IPS DF 6.9 (cell line): ENCODE results near the gene VPS37B.

Experiments used
- DNase-seq: peaks from one replicate; pipeline ENCODE4 v3.0.0-alpha.2; 2013; ENCODE audit warnings: low read depth, low spot score
- H3K27ac ChIP-seq: one replicate; pipeline ENCODE4 v1.5.1; 2013; ENCODE audit warnings: low read length, control low read depth
- H3K27me3 ChIP-seq: 2 replicates; pipeline ENCODE4 v1.6.1; 2013; ENCODE audit warnings: mild to moderate bottlenecking, low read length; ENCODE audit not compliant: control insufficient read depth, insufficient read depth
- H3K36me3 ChIP-seq: 2 replicates; pipeline ENCODE4 v1.6.1; 2013; ENCODE audit warnings: low read length; ENCODE audit not compliant: control insufficient read depth, insufficient read depth
- H3K4me1 ChIP-seq: 2 replicates; pipeline ENCODE4 v1.6.1; 2013; ENCODE audit warnings: low read length; ENCODE audit not compliant: control insufficient read depth, insufficient read depth
- H3K4me3 ChIP-seq: 2 replicates; pipeline ENCODE4 v1.5.1; 2013; ENCODE audit warnings: mild to moderate bottlenecking, low read length
- H3K9me3 ChIP-seq: 2 replicates; pipeline ENCODE4 v1.6.1; 2013; ENCODE audit warnings: low read length, inconsistent platforms; ENCODE audit not compliant: control insufficient read depth, insufficient read depth
- WGBS: extraction: QIAGEN DNeasy Blood & Tissue Kit; methylation state at CpG from one replicate; pipeline ENCODE4 v1.1.7; 2013; ENCODE audit warnings: mixed read lengths, missing lambda C conversion rate; ENCODE audit not compliant: insufficient read length, insufficient coverage; 5-methylcytosine and 5-hydroxymethylcytosine counted together

Gene VPS37B

DNA sequence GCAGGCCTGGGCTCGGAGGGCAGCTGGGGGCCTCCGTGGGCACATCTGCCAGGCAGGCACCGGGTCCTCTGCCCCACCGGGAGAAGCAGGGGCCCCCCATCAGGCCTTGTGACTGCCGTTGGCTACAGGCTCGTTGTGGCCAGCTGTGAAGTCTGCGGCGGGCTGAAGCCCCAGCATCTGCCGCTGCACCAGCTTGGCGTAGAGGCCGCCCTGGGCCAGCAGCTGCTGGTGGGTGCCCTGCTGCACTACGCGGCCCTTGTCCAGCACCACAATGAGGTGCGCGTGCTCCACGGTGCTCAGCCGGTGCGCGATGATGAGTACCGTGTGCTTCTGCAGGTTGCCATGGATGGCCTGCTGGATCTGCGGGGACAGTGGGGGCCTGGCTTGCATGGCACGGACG lies 33.9 kb upstream of the VPS37B start:
- no peak overlapping the region for H3K27ac ChIP-seq
- H3K4me3 ChIP-seq: no peak overlapping the region
- WGBS: no CpG with 5 or more reads among the region's 23 CpGs
- no peak for DNase-seq
- no peaks in the 10 kb centered on the region for H3K9me3 ChIP-seq
- no peaks in the 10 kb centered on the region for H3K4me1 ChIP-seq
- no peaks in the 10 kb centered on the region for H3K27me3 ChIP-seq
- H3K36me3 ChIP-seq: no peaks in the 10 kb centered on the region

DNA sequence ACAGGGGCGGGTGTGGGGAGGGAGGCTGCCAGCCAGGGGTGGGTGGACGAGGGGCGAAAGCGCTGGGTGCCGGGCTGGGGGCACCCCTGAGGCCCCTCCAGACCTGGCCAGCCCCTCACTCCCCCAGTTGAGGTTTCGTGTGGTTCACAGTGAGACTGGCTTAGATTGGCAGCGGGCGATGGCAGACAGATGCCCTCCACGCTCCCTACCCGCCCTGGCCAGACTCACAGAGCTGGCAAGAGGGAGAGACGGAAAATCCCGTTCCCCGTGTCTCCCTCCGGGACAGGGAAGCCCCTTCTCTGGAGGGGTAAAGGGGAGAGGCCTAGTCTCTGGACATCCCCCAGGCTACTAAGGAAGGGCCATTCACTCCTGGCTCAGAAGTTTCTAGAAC lies 33.2 kb upstream of the VPS37B start:
- no peak for DNase-seq

DNA sequence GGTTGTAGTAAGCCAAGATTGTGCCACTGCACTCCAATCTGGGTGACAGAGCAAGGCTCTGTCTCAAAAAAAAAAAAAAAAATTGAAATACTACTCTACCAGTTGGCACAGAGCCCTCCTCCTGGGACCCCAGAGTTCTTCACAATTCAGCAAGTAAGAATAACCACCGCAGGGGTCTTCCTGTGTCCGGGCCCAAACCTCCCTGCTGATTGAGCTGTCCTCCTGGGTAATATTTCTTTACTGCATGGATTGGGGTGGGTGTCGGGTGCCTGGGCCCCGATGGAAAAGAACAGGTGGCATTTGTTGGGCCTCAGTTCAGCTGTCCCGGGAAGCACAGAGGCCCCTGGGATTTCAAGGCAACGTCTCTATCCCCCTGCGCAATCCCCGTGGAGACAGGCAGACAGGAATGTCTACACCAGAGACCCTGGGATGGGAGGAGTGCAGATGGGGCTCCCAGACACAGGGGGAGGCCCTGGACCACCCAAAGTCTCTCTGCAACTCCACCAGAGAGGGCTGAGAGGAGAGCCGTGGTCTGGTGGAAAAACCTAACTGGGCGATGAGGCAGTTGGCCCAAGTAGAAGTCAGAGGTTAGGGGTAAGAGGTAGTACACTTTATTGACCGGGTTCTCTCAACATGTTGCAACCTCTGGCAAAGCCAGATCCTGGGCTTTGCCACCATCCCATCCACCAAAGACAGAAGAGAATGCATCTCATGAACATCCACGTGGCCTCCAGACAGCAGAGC lies 32.7 kb upstream of the VPS37B start:
- H3K36me3 ChIP-seq: no peaks in the 10 kb centered on the region
- no peaks in the 10 kb centered on the region for H3K4me1 ChIP-seq
- WGBS: no CpG with 5 or more reads among the region's 12 CpGs
- H3K4me3 ChIP-seq: no peak overlapping the region
- no peaks in the 10 kb centered on the region for H3K9me3 ChIP-seq
- H3K27ac ChIP-seq: no peak overlapping the region
- DNase-seq: no peak
- no peaks in the 10 kb centered on the region for H3K27me3 ChIP-seq

More for the DNA sequence above, 33.2 kb upstream of the VPS37B start:
- no CpG with 5 or more reads among the region's 14 CpGs for WGBS
- no peak overlapping the region for H3K4me3 ChIP-seq
- H3K27me3 ChIP-seq: no peaks in the 10 kb centered on the region
- H3K27ac ChIP-seq: no peak overlapping the region
- no peaks in the 10 kb centered on the region for H3K9me3 ChIP-seq
- H3K4me1 ChIP-seq: no peaks in the 10 kb centered on the region
- no peaks in the 10 kb centered on the region for H3K36me3 ChIP-seq

DNA sequence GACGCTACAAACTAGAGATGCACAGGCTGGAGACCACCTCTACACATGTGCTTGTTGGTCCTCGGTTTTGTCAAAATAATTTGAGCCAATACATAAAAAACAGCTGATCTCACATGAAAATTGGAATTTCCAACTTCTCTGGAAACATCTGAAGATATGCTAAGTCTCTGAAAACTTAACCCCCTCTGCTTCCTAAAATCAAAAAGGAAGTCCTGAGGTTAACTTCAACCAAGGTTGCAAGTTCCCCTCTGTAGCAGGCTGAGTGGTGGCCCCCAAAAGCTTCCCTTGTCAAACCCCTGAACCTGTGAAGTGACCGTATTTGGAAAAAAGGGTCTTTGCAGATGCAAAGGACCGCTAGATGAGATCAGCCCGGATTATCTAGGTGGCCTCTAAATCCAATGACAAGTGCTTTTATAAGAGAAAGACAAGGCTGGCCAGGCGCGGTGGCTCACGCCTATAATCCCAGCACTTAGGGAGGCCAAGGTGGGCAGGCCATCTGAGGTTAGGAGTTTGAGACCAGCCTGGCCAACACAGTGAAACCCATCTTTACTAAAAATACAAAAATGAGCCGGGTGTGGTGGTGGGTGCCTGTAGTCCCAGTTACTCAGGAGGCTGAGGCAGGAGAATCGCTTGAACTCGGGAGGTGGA lies 32.0 kb upstream of the VPS37B start:
- no peak overlapping the region for H3K4me3 ChIP-seq
- no peak for DNase-seq
- H3K27me3 ChIP-seq: no peaks in the 10 kb centered on the region
- no peaks in the 10 kb centered on the region for H3K9me3 ChIP-seq
- no peaks in the 10 kb centered on the region for H3K36me3 ChIP-seq
- no CpG with 5 or more reads among the region's 11 CpGs for WGBS
- no peaks in the 10 kb centered on the region for H3K4me1 ChIP-seq
- H3K27ac ChIP-seq: no peak overlapping the region

DNA sequence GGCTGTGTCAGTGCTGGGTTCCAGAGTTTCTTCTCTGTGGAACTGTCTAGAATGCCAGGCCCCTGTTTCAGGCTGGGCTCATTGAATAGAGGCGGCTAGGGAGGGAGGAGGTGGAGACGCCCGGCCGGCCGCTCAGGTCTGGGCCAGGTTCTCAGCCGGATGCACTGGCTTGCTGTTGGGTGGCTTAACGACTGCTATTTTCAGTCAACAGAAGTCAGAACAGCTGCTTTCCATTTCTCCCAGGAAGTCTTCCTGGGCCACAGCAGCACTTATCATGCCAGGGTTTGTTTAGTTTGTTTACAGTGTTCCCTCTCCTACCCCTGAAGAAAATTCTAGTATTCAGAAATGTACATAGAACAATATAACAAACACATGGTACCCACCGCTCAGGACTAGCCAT lies 26.0 kb upstream of the VPS37B start:
- no CpG with 5 or more reads among the region's 8 CpGs for WGBS
- H3K4me1 ChIP-seq: peaks cover 1% of the 10 kb centered on the region; the same call in 1 of the 2 replicates

DNA sequence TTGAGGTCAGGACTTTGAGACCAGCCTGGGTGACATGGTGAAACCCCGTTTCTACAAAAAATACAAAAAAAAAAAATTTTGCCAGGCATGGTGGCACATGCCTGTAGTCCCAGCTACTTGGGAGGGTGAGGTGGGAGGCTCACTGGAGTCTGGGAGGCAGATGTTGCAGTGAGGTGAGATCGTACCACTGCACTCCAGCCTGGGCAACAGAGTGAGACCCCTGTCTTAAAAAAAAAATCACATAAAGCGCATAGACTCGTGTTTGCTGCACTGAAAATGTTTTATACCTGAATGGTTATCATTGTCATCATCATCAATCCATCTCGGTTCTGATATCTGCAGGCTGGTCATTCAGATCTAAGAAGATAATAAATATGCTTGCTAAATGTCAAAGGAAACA lies 24.8 kb upstream of the VPS37B start:
- Histone ChIP-seq H3K27me3 (no peaks in the 10 kb centered on the region), H3K4me3 (no peak overlapping the region), H3K27ac (no peak overlapping the region), H3K9me3 (no peaks in the 10 kb centered on the region), H3K4me1 (peaks cover 1% of the 10 kb centered on the region; the same call in 1 of the 2 replicates), H3K36me3 (no peaks in the 10 kb centered on the region)
- DNase-seq: no peak
- WGBS: no CpG with 5 or more reads among the region's 5 CpGs

More for the DNA sequence above, 26.0 kb upstream of the VPS37B start:
- Histone ChIP-seq H3K36me3 (no peaks in the 10 kb centered on the region), H3K9me3 (no peaks in the 10 kb centered on the region), H3K27me3 (no peaks in the 10 kb centered on the region), H3K4me3 (no peak overlapping the region), H3K27ac (no peak overlapping the region)
- no peak for DNase-seq

DNA sequence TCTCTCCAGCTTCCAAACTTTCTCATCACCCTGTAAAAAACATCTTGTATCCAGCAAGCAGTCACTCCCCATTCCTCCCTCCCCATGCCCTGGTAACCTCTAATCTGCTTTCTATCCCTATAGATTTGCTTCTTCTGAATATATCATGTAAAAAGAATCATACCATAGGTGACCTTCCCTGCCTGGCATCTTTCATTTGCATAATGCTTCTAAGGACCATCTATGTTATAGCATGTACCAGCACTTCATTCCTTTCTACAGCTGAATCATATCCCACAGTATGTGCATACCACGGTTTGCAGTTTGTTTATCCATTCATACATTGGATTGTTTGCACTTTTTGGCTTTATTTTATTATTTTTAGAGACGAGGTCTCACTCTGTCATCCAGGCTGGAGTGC lies 22.9 kb upstream of the VPS37B start:
- no peak overlapping the region for H3K4me3 ChIP-seq
- H3K36me3 ChIP-seq: no peaks in the 10 kb centered on the region
- no peaks in the 10 kb centered on the region for H3K27me3 ChIP-seq
- H3K9me3 ChIP-seq: no peaks in the 10 kb centered on the region
- H3K4me1 ChIP-seq: peaks cover 1% of the 10 kb centered on the region; the same call in 1 of the 2 replicates
- DNase-seq: no peak
- WGBS: no CpG with 5 or more reads among the region's 2 CpGs
- no peak overlapping the region for H3K27ac ChIP-seq

DNA sequence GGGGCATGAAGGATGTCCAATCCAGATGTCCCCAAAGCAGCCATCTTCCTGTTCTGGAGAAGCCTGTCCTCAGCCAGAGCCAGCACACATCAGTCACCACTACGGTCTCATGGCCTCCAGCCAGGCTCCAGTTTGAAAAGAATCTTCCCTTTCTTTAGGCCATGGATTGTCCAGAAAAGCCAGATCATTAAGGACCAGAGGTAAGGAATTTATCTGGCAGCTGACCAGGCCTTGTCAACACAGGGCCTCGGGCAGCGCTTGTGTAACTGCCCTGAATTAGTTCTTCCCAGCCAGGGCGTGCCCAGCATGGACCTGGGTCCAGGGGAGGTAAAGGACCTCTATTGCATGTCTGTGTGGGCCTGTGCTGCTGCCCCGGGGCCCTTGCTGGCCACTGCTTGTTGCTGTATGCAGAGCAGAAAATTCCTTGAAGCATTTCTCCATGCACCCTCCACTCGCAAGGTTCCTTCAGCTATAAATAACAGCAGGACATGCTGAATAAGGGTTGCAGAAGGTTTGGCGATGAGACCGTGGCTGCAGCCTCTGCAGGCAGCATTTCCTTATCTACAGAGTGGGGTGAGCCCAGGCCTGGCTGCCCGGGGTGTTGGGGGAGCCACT lies 21.7 kb upstream of the VPS37B start:
- no peak for DNase-seq
- WGBS: no CpG with 5 or more reads among the region's 9 CpGs
- H3K4me1 ChIP-seq: peaks cover 1% of the 10 kb centered on the region; the same call in 1 of the 2 replicates
- no peaks in the 10 kb centered on the region for H3K36me3 ChIP-seq
- no peak overlapping the region for H3K27ac ChIP-seq
- H3K27me3 ChIP-seq: no peaks in the 10 kb centered on the region
- H3K4me3 ChIP-seq: no peak overlapping the region
- no peaks in the 10 kb centered on the region for H3K9me3 ChIP-seq

DNA sequence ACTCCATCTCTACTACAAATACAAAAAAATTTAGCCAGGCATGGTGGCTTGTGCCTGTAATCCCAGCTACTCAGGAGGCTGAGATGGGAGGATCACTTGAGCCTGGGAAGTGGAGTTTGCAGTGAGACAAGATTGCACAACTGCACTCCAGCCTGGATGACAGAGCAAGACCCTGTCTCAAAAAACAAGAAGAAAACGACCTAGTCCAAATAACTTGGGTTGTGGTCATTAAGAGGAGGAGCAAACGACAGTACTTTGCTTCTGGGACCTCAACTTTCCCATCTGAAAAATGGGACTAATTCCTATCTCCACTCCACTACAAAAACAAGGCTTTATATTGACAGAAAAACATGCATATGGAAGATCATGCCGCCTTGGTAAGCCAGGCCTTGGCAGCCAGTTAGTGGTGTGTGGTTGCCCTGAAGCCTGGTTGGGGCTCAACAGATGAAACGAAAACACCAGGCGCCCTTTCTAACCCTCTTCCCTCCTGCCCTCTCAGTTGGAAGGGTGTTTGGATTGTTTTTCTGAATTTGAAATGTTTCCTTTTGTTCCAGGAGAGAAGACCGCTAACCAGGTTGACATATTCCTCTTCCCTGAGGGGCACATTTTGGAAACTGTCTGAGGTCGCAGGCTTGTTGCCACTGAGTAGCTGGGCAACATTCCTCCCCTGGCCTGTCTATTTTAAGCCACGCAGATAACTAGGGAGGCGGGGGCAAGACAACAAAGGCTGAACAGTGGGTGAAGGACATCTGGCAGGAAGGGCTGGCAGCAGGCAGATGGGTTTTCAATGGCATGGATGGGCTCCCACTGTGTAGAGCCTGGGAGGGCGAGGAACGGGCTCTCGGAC lies 13.7 kb upstream of the VPS37B start:
- H3K36me3 ChIP-seq: no peaks in the 10 kb centered on the region
- no CpG with 5 or more reads among the region's 12 CpGs for WGBS

DNA sequence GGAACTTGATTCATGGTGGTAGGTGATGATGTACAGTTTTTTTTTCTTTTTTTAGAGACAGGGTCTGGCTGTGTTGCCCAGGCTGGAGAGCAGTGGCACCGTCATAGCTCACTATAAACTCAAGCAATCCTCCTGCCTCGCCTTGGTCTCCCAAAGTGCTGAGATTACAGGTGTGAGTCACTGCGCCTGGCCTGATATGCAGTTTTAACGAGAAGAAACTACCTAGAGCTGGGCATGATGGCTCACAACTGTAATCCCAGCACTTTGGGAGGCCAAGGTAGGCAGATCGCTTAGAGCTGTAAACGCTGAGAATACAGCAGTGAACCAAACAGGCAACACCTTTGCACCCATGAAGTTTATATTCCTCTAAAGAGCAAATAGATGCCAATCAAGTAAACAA lies 13.0 kb upstream of the VPS37B start:
- WGBS: no CpG with 5 or more reads among the region's 6 CpGs
- Histone ChIP-seq H3K36me3 (no peaks in the 10 kb centered on the region), H3K9me3 (no peaks in the 10 kb centered on the region), H3K4me3 (no peak overlapping the region), H3K27me3 (no peaks in the 10 kb centered on the region), H3K4me1 (peaks cover 7% of the 10 kb centered on the region), H3K27ac (no peak overlapping the region)
- no peak for DNase-seq

More for the DNA sequence above, 13.7 kb upstream of the VPS37B start:
- Histone ChIP-seq H3K27me3 (no peaks in the 10 kb centered on the region), H3K4me3 (no peak overlapping the region), H3K4me1 (peaks cover 7% of the 10 kb centered on the region), H3K9me3 (no peaks in the 10 kb centered on the region), H3K27ac (no peak overlapping the region)
- DNase-seq: no peak
